ENCODE results near the gene MTHFD1. TPM values are rescaled to one million over a fixed set of nuclear protein-coding genes. Genes with fewer than 3 reads are reported as not detected.

The MTHFD1 gene
- total and polyA plus RNA-seq, 8 donors = 51.7 to 81.1 (median 69.3) TPM

DNA sequence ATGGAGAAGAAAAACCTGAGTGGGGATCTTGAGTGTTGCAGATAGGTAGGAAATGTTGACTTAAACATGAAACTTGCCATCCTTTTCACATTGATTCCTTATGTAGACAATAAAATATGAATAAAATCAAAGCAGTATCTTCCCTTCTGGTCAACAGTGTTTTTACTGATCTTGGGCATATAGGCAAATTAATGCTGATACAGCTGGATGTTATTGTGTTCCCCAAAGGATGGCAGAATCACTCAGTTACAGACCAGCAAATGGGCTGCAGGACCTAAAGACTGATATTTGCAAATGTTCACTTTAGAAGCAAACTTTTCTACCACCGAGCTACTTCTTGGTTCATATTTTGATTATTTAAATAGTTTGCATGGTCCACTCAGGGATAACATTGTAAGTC lies 33.9 kb downstream of the MTHFD1 start:
- no peak for ATAC-seq
- H3K36me3 ChIP-seq = peaks cover 0 to 91% of the 10 kb centered on the region in 2 donors

DNA sequence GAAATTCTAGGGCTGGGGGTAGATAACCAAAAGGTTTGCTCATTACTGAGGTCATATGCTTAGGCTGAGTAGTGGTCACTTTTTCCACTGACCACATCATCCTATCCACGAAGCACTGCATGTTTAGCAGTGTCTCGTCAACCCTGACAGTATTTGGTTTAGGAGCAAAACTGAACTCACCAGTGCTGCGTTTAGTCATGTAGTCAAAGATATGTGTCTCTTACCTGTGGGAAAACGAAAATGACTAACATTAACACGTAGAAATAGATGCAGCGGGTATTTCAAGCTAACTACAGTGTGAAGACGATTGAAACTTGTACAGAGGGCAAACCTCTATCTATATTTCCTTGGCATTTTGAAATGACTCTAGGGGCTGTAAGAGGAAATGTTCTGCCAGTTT lies 34.6 kb downstream of the MTHFD1 start:
- Histone ChIP-seq H3K4me3 (no peak overlapping the region), H3K4me1 (no peaks in the 10 kb centered on the region), H3K9me3 (no peaks in the 10 kb centered on the region), H3K27me3 (no peaks in the 10 kb centered on the region), H3K36me3 (peaks cover 0 to 91% of the 10 kb centered on the region in 2 donors), H3K27ac (no peak overlapping the region)
- no peak for ATAC-seq
- no peak for DNase-seq
- TF ChIP-seq, protein P1, sequence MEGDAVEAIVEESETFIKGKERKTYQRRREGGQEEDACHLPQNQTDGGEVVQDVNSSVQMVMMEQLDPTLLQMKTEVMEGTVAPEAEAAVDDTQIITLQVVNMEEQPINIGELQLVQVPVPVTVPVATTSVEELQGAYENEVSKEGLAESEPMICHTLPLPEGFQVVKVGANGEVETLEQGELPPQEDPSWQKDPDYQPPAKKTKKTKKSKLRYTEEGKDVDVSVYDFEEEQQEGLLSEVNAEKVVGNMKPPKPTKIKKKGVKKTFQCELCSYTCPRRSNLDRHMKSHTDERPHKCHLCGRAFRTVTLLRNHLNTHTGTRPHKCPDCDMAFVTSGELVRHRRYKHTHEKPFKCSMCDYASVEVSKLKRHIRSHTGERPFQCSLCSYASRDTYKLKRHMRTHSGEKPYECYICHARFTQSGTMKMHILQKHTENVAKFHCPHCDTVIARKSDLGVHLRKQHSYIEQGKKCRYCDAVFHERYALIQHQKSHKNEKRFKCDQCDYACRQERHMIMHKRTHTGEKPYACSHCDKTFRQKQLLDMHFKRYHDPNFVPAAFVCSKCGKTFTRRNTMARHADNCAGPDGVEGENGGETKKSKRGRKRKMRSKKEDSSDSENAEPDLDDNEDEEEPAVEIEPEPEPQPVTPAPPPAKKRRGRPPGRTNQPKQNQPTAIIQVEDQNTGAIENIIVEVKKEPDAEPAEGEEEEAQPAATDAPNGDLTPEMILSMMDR (IDR thresholded peaks at IDR 0.05) = no peak
- intact Hi-C loops (cut with DNase I) = no loop called here

More for the DNA sequence above, 33.9 kb downstream of the MTHFD1 start:
- no peaks in the 10 kb centered on the region for H3K27me3 ChIP-seq
- H3K4me3 ChIP-seq = no peak overlapping the region
- no peak for DNase-seq
- H3K4me1 ChIP-seq = no peaks in the 10 kb centered on the region
- no peaks in the 10 kb centered on the region for H3K9me3 ChIP-seq
- TF ChIP-seq, protein P1 (IDR thresholded peaks at IDR 0.05) = no peak
- H3K27ac ChIP-seq = no peak overlapping the region
- intact Hi-C loops (cut with DNase I) = no loop called here

DNA sequence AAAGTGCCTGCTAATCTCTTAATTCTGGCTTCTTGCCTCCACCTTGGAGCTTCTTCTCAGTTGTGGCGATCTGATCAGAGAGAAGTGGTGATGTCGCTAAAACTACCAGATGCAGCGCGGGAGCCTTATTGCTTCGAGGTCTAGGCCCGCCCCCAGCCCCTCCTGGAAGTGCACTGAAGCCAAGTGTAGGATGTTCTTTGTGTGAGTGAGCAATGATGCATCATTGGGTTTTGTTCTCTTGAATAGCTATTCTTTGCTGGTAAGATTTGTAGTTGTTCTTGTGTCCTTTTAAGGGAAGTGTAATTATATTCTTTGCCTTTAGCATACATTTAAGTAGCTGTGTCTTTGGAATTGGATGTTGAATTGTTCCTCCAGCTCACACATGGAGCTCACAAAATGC lies 35.8 kb downstream of the MTHFD1 start:
- TF ChIP-seq, protein P1 (IDR thresholded peaks at IDR 0.05) = no peak
- Histone ChIP-seq H3K4me3 (no peak overlapping the region), H3K36me3 (peaks cover 0 to 91% of the 10 kb centered on the region in 2 donors), H3K9me3 (no peaks in the 10 kb centered on the region), H3K27me3 (no peaks in the 10 kb centered on the region), H3K27ac (no peak overlapping the region), H3K4me1 (no peaks in the 10 kb centered on the region)
- no peak for DNase-seq
- intact Hi-C loops (cut with DNase I) = no loop called here
- ATAC-seq = no peak

DNA sequence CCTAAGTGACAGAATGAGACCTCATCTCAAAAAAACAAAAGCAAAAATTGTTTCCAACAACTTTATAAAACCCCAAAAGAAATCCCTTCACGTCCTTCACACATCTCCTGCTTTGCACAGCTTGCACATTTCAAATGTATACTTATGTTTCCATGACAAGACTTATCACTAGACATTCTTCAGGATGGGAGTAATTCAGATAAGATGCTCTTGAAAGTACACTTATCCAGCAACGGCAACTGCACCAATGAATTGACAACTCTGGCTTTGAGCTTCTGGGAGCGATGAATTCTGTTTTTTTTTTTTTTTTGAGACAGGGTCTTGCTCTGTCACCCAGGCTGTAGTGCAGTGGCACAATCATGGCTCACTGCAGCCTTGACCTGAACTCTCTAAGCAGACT lies 46.4 kb downstream of the MTHFD1 start:
- intact Hi-C loops (cut with DNase I) = no loop called here
- Histone ChIP-seq H3K9me3 (no peaks in the 10 kb centered on the region), H3K4me1 (peaks cover 0 to 6% of the 10 kb centered on the region in 2 donors), H3K27me3 (no peaks in the 10 kb centered on the region), H3K4me3 (no peak overlapping the region), H3K27ac (no peak overlapping the region), H3K36me3 (peaks cover 0 to 86% of the 10 kb centered on the region in 2 donors)
- DNase-seq (no peak), ATAC-seq (peak; percentile 17)
- TF ChIP-seq, protein P1 (IDR thresholded peaks at IDR 0.05) = no peak

DNA sequence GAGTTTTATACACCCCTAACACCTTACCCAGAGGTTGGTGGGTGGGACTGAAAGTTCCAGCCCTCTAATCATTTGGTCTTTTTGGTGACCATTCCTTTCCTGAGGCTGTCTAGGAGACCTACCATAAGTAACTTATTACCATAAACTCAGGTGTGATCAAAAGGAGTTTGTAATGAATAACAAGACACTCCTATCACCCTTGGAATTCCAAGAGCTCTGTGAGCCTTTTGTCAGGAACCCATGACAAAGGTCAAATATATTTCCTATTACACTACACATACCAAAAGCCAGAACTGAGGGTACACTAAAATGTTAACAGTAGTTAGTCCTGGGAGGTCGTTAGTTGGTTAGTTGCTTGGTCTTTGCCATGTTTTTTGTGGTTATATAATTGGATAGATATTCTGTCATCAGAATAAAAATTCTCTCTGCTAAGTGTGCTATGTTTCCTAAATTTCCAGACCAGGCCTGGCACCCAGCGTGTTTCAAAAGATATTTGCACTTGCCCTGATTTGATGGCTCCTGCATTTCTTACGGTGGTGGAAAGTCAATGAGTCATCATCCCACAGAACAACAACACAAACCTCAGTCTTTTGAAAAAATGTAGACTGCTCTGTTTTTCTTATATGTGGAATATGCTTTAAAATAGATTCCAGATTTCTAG lies 50.2 kb downstream of the MTHFD1 start:
- H3K27ac ChIP-seq = peak overlapping the region; percentile 2 to 73
- peak; percentile 75 for ATAC-seq

More for the DNA sequence above, 50.2 kb downstream of the MTHFD1 start:
- peaks cover 0 to 6% of the 10 kb centered on the region in 2 donors for H3K4me1 ChIP-seq
- intact Hi-C loops (cut with DNase I) = no loop called here
- H3K36me3 ChIP-seq = peaks cover 0 to 84% of the 10 kb centered on the region in 2 donors
- no peak overlapping the region for H3K4me3 ChIP-seq
- H3K27me3 ChIP-seq = no peaks in the 10 kb centered on the region
- no peak for DNase-seq
- TF ChIP-seq, protein P1 (IDR thresholded peaks at IDR 0.05) = no peak
- H3K9me3 ChIP-seq = no peaks in the 10 kb centered on the region

Measured in left lung (tissue), 10 donors.